ENCODE results near the gene SH2D2A.

DNA sequence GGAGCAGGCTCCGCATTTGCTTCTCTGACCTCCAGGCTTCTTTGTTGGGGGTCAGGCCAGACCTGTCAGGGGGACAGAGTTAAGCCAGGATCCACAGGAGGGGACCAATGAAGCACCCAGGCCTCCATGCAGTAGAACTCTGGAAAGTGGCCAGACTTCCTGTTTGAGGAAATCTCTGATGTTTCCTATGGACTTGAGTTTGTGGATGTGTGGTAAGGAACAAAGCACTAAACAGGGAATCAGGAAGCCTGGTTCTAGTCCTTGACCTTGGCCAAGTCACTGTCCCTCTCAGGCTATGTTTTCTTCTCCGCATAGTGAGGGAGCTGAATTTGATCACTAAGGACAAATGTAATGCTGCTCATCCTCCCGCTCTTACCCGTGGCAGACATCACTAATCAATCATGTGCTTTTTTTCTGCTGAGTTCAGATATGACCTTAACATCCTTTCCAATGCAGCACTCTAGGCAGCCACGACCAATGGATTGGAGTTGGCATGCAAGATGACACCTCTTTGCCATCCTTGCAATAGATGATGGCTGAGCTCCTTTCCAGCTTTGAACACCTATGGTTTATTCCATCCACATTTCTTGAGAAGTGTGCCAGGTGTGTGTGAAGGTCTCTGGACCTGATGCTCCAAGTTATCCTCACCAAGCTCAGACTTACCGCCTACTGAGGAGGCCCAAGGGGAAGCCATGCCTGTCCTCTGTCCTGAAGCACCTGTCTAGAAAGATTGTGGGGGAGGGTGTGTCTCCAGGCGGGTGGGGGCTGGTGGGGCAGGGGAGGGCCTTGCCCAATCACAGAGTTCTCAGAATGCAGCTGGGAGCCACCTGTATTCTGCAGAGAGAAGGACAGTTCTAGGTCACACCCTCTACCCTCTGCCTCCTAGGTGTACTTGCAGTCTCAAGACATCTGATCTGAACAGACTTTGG is 9.9 kb downstream of the SH2D2A start:
- TF ChIP-seq FOXA1 (IDR thresholded peaks at IDR 0.05; ENCODE audit: borderline replicate concordance): no peak
- TF ChIP-seq, protein P1, sequence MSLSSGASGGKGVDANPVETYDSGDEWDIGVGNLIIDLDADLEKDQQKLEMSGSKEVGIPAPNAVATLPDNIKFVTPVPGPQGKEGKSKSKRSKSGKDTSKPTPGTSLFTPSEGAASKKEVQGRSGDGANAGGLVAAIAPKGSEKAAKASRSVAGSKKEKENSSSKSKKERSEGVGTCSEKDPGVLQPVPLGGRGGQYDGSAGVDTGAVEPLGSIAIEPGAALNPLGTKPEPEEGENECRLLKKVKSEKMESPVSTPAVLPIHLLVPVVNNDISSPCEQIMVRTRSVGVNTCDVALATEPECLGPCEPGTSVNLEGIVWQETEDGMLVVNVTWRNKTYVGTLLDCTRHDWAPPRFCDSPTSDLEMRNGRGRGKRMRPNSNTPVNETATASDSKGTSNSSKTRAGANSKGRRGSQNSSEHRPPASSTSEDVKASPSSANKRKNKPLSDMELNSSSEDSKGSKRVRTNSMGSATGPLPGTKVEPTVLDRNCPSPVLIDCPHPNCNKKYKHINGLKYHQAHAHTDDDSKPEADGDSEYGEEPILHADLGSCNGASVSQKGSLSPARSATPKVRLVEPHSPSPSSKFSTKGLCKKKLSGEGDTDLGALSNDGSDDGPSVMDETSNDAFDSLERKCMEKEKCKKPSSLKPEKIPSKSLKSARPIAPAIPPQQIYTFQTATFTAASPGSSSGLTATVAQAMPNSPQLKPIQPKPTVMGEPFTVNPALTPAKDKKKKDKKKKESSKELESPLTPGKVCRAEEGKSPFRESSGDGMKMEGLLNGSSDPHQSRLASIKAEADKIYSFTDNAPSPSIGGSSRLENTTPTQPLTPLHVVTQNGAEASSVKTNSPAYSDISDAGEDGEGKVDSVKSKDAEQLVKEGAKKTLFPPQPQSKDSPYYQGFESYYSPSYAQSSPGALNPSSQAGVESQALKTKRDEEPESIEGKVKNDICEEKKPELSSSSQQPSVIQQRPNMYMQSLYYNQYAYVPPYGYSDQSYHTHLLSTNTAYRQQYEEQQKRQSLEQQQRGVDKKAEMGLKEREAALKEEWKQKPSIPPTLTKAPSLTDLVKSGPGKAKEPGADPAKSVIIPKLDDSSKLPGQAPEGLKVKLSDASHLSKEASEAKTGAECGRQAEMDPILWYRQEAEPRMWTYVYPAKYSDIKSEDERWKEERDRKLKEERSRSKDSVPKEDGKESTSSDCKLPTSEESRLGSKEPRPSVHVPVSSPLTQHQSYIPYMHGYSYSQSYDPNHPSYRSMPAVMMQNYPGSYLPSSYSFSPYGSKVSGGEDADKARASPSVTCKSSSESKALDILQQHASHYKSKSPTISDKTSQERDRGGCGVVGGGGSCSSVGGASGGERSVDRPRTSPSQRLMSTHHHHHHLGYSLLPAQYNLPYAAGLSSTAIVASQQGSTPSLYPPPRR (CRISPR knock-in tag; IDR thresholded peaks at IDR 0.05; ENCODE audit: borderline replicate concordance): no peak
- TF ChIP-seq ERF (CRISPR knock-in tag; IDR thresholded peaks at IDR 0.05): no peak
- TF ChIP-seq, protein P2, sequence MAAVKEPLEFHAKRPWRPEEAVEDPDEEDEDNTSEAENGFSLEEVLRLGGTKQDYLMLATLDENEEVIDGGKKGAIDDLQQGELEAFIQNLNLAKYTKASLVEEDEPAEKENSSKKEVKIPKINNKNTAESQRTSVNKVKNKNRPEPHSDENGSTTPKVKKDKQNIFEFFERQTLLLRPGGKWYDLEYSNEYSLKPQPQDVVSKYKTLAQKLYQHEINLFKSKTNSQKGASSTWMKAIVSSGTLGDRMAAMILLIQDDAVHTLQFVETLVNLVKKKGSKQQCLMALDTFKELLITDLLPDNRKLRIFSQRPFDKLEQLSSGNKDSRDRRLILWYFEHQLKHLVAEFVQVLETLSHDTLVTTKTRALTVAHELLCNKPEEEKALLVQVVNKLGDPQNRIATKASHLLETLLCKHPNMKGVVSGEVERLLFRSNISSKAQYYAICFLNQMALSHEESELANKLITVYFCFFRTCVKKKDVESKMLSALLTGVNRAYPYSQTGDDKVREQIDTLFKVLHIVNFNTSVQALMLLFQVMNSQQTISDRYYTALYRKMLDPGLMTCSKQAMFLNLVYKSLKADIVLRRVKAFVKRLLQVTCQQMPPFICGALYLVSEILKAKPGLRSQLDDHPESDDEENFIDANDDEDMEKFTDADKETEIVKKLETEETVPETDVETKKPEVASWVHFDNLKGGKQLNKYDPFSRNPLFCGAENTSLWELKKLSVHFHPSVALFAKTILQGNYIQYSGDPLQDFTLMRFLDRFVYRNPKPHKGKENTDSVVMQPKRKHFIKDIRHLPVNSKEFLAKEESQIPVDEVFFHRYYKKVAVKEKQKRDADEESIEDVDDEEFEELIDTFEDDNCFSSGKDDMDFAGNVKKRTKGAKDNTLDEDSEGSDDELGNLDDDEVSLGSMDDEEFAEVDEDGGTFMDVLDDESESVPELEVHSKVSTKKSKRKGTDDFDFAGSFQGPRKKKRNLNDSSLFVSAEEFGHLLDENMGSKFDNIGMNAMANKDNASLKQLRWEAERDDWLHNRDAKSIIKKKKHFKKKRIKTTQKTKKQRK (IDR thresholded peaks at IDR 0.05; ENCODE audit: borderline replicate concordance, low read depth, low read length): no peak
- TF ChIP-seq, protein P3, sequence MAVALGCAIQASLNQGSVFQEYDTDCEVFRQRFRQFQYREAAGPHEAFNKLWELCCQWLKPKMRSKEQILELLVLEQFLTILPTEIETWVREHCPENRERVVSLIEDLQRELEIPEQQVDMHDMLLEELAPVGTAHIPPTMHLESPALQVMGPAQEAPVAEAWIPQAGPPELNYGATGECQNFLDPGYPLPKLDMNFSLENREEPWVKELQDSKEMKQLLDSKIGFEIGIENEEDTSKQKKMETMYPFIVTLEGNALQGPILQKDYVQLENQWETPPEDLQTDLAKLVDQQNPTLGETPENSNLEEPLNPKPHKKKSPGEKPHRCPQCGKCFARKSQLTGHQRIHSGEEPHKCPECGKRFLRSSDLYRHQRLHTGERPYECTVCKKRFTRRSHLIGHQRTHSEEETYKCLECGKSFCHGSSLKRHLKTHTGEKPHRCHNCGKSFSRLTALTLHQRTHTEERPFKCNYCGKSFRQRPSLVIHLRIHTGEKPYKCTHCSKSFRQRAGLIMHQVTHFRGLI (CRISPR knock-in tag; IDR thresholded peaks at IDR 0.05): no peak
- TF ChIP-seq, protein P4, sequence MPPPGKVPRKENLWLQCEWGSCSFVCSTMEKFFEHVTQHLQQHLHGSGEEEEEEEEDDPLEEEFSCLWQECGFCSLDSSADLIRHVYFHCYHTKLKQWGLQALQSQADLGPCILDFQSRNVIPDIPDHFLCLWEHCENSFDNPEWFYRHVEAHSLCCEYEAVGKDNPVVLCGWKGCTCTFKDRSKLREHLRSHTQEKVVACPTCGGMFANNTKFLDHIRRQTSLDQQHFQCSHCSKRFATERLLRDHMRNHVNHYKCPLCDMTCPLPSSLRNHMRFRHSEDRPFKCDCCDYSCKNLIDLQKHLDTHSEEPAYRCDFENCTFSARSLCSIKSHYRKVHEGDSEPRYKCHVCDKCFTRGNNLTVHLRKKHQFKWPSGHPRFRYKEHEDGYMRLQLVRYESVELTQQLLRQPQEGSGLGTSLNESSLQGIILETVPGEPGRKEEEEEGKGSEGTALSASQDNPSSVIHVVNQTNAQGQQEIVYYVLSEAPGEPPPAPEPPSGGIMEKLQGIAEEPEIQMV (tag; conservative IDR thresholded peaks at IDR 0.05; ENCODE audit: low read depth): no peak
- TF ChIP-seq ZNF146 (CRISPR knock-in tag; IDR thresholded peaks at IDR 0.05; ENCODE audit: unreplicated experiment): no peak
- TF ChIP-seq ELF4 (CRISPR knock-in tag; IDR thresholded peaks at IDR 0.05): no peak
- TF ChIP-seq SUPT5H (IDR thresholded peaks at IDR 0.05): no peak
- TF ChIP-seq, protein P5, sequence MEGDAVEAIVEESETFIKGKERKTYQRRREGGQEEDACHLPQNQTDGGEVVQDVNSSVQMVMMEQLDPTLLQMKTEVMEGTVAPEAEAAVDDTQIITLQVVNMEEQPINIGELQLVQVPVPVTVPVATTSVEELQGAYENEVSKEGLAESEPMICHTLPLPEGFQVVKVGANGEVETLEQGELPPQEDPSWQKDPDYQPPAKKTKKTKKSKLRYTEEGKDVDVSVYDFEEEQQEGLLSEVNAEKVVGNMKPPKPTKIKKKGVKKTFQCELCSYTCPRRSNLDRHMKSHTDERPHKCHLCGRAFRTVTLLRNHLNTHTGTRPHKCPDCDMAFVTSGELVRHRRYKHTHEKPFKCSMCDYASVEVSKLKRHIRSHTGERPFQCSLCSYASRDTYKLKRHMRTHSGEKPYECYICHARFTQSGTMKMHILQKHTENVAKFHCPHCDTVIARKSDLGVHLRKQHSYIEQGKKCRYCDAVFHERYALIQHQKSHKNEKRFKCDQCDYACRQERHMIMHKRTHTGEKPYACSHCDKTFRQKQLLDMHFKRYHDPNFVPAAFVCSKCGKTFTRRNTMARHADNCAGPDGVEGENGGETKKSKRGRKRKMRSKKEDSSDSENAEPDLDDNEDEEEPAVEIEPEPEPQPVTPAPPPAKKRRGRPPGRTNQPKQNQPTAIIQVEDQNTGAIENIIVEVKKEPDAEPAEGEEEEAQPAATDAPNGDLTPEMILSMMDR (IDR thresholded peaks at IDR 0.05 in 2 of 3, conservative IDR thresholded peaks at IDR 0.05 in 1 of 3; ENCODE audit: insufficient read depth in 2 of 3, low read depth in 1 of 3, low read length in 3 of 3): no peak
- no peak for TF ChIP-seq EZH2 (IDR thresholded peaks at IDR 0.05; ENCODE audit: borderline replicate concordance, low read depth, low read length)
- no peak for TF ChIP-seq RAD21 (CRISPR knock-in tag; conservative IDR thresholded peaks at IDR 0.05 in 1 of 2, IDR thresholded peaks at IDR 0.05 in 1 of 2)
- no peak for TF ChIP-seq ZFP36 (IDR thresholded peaks at IDR 0.05; ENCODE audit: low read depth, low read length, partially characterized antibody)
- no peak for TF ChIP-seq SMARCC2 (IDR thresholded peaks at IDR 0.05; ENCODE audit: low read depth)

Measured in K562 (cell line).